HAP-1 (cell line): Measurements from ENCODE around the gene GPA33.

Experiments used
- DNase-seq, 2 experiments: peaks; one replicate each; pipeline ENCODE4 v3.0.0-alpha.2; 2016 to 2020; ENCODE audit warnings: low spot score in 2 of 2
- H3K27me3 ChIP-seq: fragments of 250-450 bp; sonication (Bioruptor Pico); 2 replicates; pipeline ENCODE4 v1.5.1; 2020; ENCODE audit warnings: low read depth, mild to moderate bottlenecking, moderate library complexity
- H3K36me3 ChIP-seq: fragments of 250-450 bp; sonication (Bioruptor Pico); replicated peaks from 2 replicates; pipeline ENCODE4 v1.5.1; 2020; ENCODE audit warnings: mild to moderate bottlenecking
- H3K4me1 ChIP-seq: fragments of 250-450 bp; sonication (Bioruptor Pico); 2 replicates; pipeline ENCODE4 v1.5.1; 2020; ENCODE audit warnings: mild to moderate bottlenecking
- H3K4me3 ChIP-seq: fragments of 250-450 bp; sonication (Bioruptor Pico); 2 replicates; pipeline ENCODE4 v1.5.1; 2020; ENCODE audit warnings: mild to moderate bottlenecking, moderate library complexity
- H3K9me3 ChIP-seq: fragments of 250-450 bp; sonication (Bioruptor Pico); 2 replicates; pipeline ENCODE4 v1.5.1; 2020; ENCODE audit warnings: mild to moderate bottlenecking, moderate library complexity
- in situ Hi-C: fragments of 300-500 bp; cut with MboI; formaldehyde crosslinking; loops from 3 replicates; pipeline ENCODE4 v1.14.3; 2020; ENCODE audit warnings: low sequenced_read_pairs, inconsistent platforms, mixed read lengths

Gene GPA33

DNA sequence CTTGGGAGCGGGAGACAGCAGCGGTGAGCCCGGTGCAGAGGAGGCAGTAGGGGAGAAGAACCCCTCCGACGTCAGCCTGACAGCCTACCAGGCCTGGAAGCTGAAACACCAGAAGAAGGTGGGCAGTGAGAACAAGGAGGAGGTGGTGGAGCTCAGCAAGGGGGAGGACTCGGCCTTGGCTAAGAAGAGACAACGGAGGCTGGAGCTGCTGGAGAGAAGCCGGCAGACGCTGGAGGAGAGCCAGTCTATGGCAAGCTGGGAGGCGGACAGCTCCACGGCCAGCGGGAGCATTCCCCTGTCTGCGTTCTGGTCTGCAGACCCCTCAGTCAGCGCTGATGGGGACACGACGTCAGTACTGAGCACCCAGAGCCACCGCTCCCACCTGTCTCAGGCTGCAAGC is 36.6 kb upstream of the GPA33 start:
- in situ Hi-C loops: no loop called here
- H3K4me3 ChIP-seq: no peak overlapping the region
- H3K27me3 ChIP-seq: peaks cover 22% of the 10 kb centered on the region
- no peaks in the 10 kb centered on the region for H3K4me1 ChIP-seq
- H3K9me3 ChIP-seq: no peaks in the 10 kb centered on the region
- DNase-seq: no peak
- no peaks in the 10 kb centered on the region for H3K36me3 ChIP-seq

DNA sequence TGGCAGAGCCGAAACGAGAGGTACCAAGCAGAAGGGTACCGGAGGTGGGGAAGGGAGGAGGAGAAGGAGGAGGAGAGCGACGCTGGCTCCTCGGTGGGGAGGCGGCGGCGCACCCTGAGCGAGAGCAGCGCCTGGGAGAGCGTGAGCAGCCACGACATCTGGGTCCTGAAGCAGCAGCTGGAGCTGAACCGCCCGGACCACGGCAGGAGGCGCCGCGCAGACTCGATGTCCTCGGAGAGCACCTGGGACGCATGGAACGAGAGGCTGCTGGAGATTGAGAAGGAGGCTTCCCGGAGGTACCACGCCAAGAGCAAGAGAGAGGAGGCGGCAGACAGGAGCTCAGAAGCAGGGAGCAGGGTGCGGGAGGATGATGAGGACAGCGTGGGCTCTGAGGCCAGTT is 36.1 kb upstream of the GPA33 start:
- DNase-seq: no peak
- in situ Hi-C loops: no loop called here
- no peak overlapping the region for H3K4me3 ChIP-seq
- H3K36me3 ChIP-seq: no peaks in the 10 kb centered on the region
- H3K27me3 ChIP-seq: peaks cover 17% of the 10 kb centered on the region
- no peaks in the 10 kb centered on the region for H3K9me3 ChIP-seq
- no peaks in the 10 kb centered on the region for H3K4me1 ChIP-seq

GRCh38 chr1:167122568-167122967 is 32.4 kb upstream of the GPA33 start:
- no peak for DNase-seq
- no peaks in the 10 kb centered on the region for H3K9me3 ChIP-seq
- no peaks in the 10 kb centered on the region for H3K36me3 ChIP-seq
- H3K4me1 ChIP-seq: no peaks in the 10 kb centered on the region
- H3K27me3 ChIP-seq: no peaks in the 10 kb centered on the region; the same call in 1 of the 2 replicates
- no peak overlapping the region for H3K4me3 ChIP-seq
- in situ Hi-C loops: no loop called here

GRCh38 chr1:167122121-167122480 is 31.9 kb upstream of the GPA33 start:
- Histone ChIP-seq H3K9me3 (no peaks in the 10 kb centered on the region), H3K27me3 (no peaks in the 10 kb centered on the region; the same call in 1 of the 2 replicates), H3K4me3 (no peak overlapping the region), H3K36me3 (no peaks in the 10 kb centered on the region), H3K4me1 (no peaks in the 10 kb centered on the region)
- no peak for DNase-seq
- in situ Hi-C loops: no loop called here

GRCh38 chr1:167121375-167122120 is 31.4 kb upstream of the GPA33 start:
- Histone ChIP-seq H3K36me3 (no peaks in the 10 kb centered on the region), H3K4me1 (no peaks in the 10 kb centered on the region), H3K27me3 (no peaks in the 10 kb centered on the region), H3K4me3 (no peak overlapping the region), H3K9me3 (no peaks in the 10 kb centered on the region)
- in situ Hi-C loops: no loop called here
- no peak for DNase-seq

GRCh38 chr1:167120899-167121298 is 30.7 kb upstream of the GPA33 start:
- in situ Hi-C loops: no loop called here
- H3K36me3 ChIP-seq: no peaks in the 10 kb centered on the region
- no peaks in the 10 kb centered on the region for H3K27me3 ChIP-seq
- no peak overlapping the region for H3K4me3 ChIP-seq
- H3K9me3 ChIP-seq: no peaks in the 10 kb centered on the region
- DNase-seq: no peak
- no peaks in the 10 kb centered on the region for H3K4me1 ChIP-seq

DNA sequence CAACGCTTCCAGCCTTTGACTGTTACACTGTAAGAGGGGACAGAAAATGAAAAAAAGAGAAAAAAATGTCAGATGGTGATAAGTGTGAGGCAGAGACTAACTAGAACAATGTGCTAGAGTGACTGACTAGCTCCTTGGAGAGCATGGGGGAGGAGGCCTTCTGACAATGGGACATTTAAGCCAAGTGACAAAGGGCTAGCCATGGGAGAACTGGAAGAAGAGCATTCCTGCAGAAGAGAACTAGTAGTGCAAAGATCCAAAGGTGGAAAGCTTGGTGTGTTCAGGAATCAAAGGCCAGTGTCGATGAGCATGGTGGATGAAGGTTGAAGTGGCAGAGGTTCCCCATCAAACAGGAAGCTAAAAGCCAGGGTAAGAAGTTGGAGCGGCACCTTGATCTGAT is 29.5 kb upstream of the GPA33 start:
- Histone ChIP-seq H3K36me3 (no peaks in the 10 kb centered on the region), H3K27me3 (no peaks in the 10 kb centered on the region), H3K4me3 (no peak overlapping the region), H3K4me1 (no peaks in the 10 kb centered on the region), H3K9me3 (no peaks in the 10 kb centered on the region)
- no peak for DNase-seq
- in situ Hi-C loops: no loop called here

DNA sequence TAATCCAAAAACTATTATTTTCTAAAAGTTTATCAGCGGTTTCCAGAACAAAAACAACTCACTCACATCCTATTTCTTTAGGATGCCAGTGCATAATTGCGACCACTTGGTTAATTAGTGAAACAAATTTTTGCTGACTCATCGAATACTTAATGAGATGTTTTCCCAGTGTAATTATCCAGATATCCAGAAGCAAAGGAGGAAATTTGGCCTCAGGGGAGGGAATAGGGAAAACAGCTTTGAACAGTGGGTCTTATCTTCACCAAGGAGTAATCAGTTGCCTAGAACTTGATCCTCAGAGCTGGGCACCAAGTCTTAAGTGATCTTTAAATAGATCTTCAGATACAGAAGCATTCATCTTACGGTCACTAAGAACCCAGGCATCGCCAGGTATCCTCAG is 28.0 kb upstream of the GPA33 start:
- no peak for DNase-seq
- Histone ChIP-seq H3K27me3 (no peaks in the 10 kb centered on the region), H3K9me3 (no peaks in the 10 kb centered on the region), H3K4me3 (no peak overlapping the region), H3K36me3 (no peaks in the 10 kb centered on the region), H3K4me1 (no peaks in the 10 kb centered on the region)
- in situ Hi-C loops: no loop called here

GRCh38 chr1:167117225-167117624 is 27.0 kb upstream of the GPA33 start:
- Histone ChIP-seq H3K9me3 (no peaks in the 10 kb centered on the region), H3K27me3 (no peaks in the 10 kb centered on the region), H3K4me3 (no peak overlapping the region), H3K36me3 (no peaks in the 10 kb centered on the region), H3K4me1 (no peaks in the 10 kb centered on the region)
- in situ Hi-C loops: no loop called here
- DNase-seq: no peak

GRCh38 chr1:167116174-167116573 is 26.0 kb upstream of the GPA33 start:
- H3K27me3 ChIP-seq: no peaks in the 10 kb centered on the region
- H3K9me3 ChIP-seq: no peaks in the 10 kb centered on the region
- H3K4me3 ChIP-seq: no peak overlapping the region
- H3K36me3 ChIP-seq: no peaks in the 10 kb centered on the region
- in situ Hi-C loops: no loop called here
- no peaks in the 10 kb centered on the region for H3K4me1 ChIP-seq
- no peak for DNase-seq

GRCh38 chr1:167115655-167116054 is 25.5 kb upstream of the GPA33 start:
- in situ Hi-C loops: no loop called here
- no peak for DNase-seq
- Histone ChIP-seq H3K9me3 (no peaks in the 10 kb centered on the region), H3K27me3 (no peaks in the 10 kb centered on the region), H3K36me3 (no peaks in the 10 kb centered on the region), H3K4me1 (no peaks in the 10 kb centered on the region), H3K4me3 (no peak overlapping the region)

- no peak for DNase-seq
- no peak overlapping the region for H3K4me3 ChIP-seq
- no peaks in the 10 kb centered on the region for H3K36me3 ChIP-seq
- in situ Hi-C loops: no loop called here
- H3K9me3 ChIP-seq: no peaks in the 10 kb centered on the region
- H3K4me1 ChIP-seq: no peaks in the 10 kb centered on the region
- no peaks in the 10 kb centered on the region for H3K27me3 ChIP-seq
These were observed 24.5 kb upstream of the GPA33 start for GRCh38 chr1:167114725-167115124.

GRCh38 chr1:167111868-167112709 is 21.9 kb upstream of the GPA33 start:
- no peak overlapping the region for H3K4me3 ChIP-seq
- in situ Hi-C loops: no loop called here
- no peak for DNase-seq
- no peaks in the 10 kb centered on the region for H3K9me3 ChIP-seq
- H3K4me1 ChIP-seq: no peaks in the 10 kb centered on the region
- no peaks in the 10 kb centered on the region for H3K27me3 ChIP-seq
- H3K36me3 ChIP-seq: no peaks in the 10 kb centered on the region

DNA sequence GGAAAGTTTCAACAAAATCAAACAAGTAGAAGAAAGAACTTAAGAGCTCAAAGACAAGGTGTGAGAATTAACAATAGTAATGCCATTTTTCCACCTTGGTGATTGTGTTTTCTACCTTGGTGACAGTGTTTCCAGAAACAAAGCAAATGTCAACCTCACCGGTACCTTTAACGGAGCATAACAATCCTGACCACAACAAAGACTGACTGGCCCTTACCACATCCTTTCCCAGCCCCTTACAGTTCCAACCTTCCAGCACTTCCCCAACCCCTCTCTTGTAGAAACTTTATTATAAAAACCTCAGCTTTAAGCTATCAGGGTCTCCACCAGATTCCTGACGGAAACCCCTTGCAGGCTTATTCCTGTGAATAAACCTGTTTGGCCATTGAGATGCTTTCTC is 20.4 kb upstream of the GPA33 start:
- in situ Hi-C loops: no loop called here
- DNase-seq: no peak
- Histone ChIP-seq H3K9me3 (no peaks in the 10 kb centered on the region), H3K27me3 (no peaks in the 10 kb centered on the region), H3K4me3 (no peak overlapping the region), H3K4me1 (no peaks in the 10 kb centered on the region), H3K36me3 (no peaks in the 10 kb centered on the region)
